ENCODE data around the gene SF1.

SF1 gene

GRCh38 chr11:64759722-64760719 lies 18.3 kb downstream of the SF1 start, which contains the start of gene PYGM:
PYGM (minus strand) TSS chr11:64759974; CDS start chr11:64759898, 76 bp downstream.
- no peak for DNase-seq

- no peak for DNase-seq
Measured at GRCh38 chr11:64759131-64759721, 19.1 kb downstream of the SF1 start.

GRCh38 chr11:64758330-64759079 lies 19.8 kb downstream of the SF1 start:
- no peak for DNase-seq

GRCh38 chr11:64757549-64758329 lies 20.6 kb downstream of the SF1 start:
- no peak for DNase-seq

- DNase-seq: no peak
Measured at GRCh38 chr11:64755681-64756361, 22.5 kb downstream of the SF1 start.

GRCh38 chr11:64754919-64755662 lies 23.3 kb downstream of the SF1 start:
- no peak for DNase-seq

- no peak for DNase-seq
Measured at GRCh38 chr11:64754124-64754918, 24.0 kb downstream of the SF1 start.

- no peak for DNase-seq
Measured at GRCh38 chr11:64753380-64754123, 24.8 kb downstream of the SF1 start.

- DNase-seq: no peak
Measured at GRCh38 chr11:64753019-64753379, 25.3 kb downstream of the SF1 start.

GRCh38 chr11:64752175-64752970 lies 26.0 kb downstream of the SF1 start:
- DNase-seq: no peak

- no peak for DNase-seq
Measured at GRCh38 chr11:64751580-64751979, 26.8 kb downstream of the SF1 start.

- no peak for DNase-seq
Measured at GRCh38 chr11:64751136-64751535, 27.2 kb downstream of the SF1 start.

- no peak for DNase-seq
Measured at GRCh38 chr11:64750361-64751054, 27.8 kb downstream of the SF1 start.

GRCh38 chr11:64747961-64748665 lies 30.2 kb downstream of the SF1 start:
- no peak for DNase-seq

- no peak for DNase-seq
Measured at GRCh38 chr11:64746486-64746885, 31.9 kb downstream of the SF1 start.

- peak; percentile 86 for DNase-seq
Measured at GRCh38 chr11:64745521-64746328, 32.6 kb downstream of the SF1 start.

- peak; percentile 96 for DNase-seq
Measured at GRCh38 chr11:64745189-64745520, 33.2 kb downstream of the SF1 start.

Data from CD4-positive, alpha-beta T cell treated with Interleukin-6 for 4 hours (primary cell).